NCI-H748 (cell line): ENCODE results near the gene TSPEAR.
A peak's percentile ranks its signal among the peaks of the same experiment; 100 is the strongest.

Experiments used
- DNase-seq: peaks from one replicate; lab custom pipeline; 2025; ENCODE audit not compliant: unreplicated experiment; lab: John Stamatoyannopoulos, UW

Gene TSPEAR

DNA sequence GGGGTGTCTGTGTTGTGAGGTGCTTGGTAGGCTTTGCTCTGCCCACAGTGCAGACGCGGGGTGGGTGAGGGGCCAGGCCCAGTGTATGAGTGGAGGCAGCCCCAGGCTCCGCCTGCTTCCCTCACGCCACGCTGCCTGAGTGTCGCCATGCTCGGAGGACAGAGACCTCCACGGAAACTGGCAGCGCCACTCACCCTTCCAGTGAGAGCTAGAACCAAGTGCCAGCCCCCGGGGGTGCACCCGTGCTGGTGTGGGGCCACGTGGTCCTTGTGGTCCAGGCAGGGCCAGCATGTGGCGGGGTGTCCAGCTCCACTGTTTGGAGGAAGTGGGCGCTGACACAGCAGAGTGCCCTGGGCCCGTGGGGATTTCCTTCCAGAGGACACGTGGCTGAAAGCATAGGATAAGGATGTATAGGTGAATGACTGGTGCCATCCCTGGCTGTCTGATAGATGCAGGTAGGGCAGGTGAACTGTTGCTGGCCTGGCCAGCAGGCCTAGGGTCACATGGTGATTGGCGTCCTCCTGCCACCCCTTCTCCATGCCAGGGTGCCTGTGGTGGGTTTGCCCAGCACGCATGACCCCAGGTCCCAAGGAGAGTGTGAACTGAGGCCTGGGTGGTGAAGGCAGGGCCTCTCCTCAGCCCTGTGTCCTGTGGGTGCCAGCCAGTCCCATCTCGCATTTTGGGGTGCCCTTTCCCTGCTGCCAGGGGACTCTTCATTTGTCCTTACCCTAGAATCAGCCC lies 252.2 kb downstream of the TSPEAR start:
- DNase-seq, result no peak

DNA sequence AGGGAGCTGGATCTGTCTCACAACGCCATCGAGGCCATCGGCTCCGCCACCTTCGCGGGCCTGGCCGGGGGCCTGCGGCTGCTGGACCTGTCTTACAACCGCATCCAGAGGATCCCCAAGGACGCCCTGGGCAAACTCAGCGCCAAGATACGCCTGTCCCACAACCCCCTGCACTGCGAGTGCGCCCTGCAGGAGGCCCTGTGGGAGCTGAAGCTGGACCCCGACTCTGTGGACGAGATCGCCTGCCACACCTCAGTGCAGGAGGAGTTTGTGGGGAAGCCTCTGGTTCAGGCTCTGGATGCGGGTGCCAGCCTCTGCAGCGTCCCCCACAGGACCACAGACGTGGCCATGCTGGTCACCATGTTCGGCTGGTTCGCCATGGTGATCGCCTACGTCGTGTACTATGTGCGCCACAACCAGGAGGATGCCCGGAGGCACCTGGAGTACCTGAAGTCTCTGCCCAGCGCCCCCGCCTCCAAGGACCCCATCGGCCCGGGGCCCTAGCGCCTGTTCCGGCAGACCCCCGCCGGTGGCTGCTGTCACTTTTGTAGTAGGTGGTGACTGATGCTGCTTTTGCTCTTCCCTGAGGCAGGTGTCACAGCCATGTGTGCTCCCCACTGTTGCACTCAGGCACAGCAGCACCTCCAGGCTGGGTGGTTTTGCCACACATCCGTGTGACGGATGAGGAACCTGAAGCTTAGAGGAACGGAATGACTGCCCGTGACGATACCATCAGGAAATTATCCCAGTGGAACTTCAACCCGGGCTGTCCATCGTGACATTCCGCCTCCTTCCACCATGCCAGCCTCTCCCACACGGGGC lies 254.2 kb downstream of the TSPEAR start:
- no peak for DNase-seq

DNA sequence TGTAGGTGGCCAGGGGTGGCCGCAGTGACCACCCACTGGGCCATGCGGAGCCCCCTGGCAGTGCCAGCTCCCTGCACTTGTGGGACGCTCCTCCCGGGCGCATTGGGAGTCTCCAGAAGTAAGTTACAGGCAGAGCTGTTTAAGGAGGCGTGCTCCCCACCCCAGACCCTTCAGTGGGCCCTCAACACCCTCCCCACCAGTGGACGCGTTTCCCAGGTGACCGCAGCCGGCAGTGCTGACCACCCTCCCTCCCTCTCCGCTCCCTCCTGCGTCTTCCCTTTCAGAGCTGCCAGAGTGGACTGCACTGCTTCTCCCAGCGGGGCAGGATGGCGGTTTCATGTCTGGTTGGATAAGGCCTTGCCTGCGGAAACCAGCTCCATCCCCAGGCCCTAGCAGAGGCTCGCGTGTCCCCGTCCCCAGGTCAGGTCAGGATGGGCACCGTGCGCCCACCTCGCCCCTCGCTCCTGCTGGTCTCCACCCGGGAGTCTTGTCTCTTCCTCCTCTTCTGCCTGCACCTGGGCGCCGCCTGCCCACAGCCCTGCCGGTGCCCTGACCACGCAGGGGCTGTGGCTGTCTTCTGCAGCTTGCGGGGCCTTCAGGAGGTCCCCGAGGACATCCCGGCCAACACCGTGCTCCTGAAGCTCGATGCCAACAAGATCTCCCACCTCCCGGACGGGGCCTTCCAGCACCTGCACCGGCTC lies 255.0 kb downstream of the TSPEAR start:
- no peak for DNase-seq

DNA sequence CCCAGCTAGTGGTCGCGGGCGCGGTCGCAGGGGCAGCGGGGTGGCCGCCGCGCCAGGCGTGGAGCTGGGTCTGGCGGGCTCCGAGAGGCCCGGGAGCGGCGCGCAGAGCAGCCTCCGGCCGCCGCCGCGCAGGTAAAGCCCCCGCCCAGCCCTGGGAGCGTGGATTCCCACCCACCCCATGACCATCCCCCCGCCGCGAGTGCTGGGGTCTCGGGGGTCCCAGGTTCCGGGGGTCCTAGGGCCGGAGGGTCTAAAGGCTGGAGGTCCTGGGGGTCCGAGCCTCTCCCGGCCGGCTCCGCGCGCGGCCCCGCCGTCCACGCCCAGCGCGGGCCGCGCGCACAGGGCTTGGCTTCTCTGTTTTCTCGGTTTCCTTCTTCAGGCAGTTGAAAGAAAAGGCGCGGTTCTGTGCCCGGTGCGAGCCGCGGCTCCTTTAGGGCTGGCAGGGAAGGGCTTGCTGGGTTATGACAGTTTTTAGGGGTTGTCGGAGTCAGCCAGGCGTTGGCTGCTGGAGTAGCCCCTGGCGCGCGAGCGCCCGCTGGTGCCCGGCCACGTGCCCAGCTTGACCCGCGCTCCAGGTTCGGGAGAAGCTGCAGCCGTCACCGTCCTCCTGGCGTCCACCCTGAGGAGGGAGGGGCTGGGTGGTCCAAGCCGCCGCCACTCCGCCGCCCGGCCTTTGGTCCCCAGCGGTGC lies 255.7 kb downstream of the TSPEAR start:
- peak; percentile 65 for DNase-seq

DNA sequence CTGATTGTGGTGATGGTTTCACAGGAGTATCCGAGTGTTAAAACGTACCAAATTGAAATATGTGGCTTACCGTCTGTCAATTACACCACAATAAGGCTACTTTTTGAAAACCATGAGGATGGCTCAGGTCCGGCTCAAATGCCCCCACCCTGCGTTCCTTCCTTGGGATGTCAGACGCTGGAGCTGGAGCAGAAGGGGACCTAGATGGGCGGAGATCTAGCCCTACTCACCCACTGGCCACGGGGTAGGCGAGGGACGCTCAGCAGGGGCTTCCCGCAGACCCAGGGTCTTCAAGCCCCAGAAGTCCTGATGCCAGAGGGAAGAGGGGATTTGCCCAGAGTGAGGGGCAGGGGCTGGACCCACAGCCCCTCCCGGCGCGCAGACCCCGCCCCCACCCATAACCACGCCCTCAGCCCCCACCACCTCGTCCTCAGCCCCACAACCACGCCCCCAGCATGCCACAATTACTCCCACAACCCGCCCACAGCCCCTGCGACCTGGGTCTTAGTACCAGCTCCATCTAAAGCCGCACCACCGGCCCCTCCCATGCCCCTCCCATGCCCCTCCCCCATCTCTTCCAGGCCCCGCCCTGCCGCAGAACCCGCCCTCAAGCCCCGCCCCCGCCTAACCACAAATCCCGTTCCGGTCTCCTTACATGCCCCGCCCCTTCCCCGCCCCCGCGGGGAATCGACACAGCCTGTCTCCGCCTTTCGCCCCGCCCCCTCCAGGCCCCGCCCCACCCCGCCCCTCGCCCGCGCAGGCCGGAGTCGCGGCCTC lies 256.4 kb downstream of the TSPEAR start, which contains the start of gene LRRC3:
Gene LRRC3 (plus strand): TSS at position 764 of the 777 bp plus-strand sequence. CDS start 1,135 bp downstream, outside the sequence.
- DNase-seq, result peak; percentile 97

DNA sequence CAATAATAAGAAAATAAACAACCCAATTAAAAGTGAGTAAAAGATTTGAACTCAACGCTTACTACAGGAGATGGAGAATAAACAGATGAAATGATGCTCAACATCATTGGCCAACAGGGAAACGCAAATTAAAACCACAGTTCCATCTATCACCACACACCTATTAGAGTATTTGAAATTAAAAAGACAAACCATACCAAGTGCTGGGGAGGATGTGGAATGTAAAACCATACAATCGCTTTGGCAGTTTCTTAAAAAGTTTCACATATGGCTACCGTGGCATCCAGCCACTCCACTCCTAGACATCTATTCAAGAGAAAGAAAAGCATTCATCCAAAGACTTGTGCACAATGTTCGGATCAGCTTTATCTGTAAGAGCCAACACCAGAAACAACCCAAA lies 257.3 kb downstream of the TSPEAR start:
- DNase-seq, result no peak

DNA sequence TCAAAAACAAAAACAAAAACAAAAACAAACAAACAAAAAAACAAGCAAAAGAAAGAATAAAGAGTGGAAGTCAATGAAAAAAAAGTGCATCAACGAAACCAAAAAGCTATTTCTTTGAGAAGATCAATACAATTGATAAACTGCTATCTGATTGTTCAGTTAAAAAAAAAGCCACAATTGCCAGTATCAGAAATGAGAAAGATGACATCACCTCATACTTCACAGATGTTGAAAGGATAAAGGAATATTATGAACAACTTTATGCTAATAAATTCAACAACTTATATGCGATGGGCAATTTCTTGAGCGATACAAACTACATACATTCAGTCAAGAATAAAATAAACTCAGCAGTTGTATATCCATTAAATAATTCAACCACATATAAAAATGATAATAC lies 258.3 kb downstream of the TSPEAR start:
- no peak for DNase-seq

DNA sequence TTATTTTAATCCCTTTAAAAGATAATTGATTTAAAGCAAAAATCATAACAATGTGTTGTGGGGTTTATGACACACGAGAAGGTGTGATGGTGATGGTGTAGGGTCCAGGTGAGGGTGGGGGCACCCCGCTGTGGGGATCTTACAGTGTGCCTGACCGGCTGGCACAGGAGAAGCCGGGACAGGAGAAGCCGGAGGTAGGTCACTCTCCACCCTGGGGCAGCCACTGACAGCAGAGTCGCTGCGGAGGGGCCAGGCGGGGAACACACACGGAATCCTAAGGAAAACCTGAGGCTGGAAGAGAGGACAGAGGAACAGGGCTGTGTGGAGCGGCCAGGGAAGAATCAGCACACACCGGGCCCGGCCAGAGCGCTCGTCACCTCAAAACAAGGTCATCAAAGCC lies 260.4 kb downstream of the TSPEAR start:
- no peak for DNase-seq

DNA sequence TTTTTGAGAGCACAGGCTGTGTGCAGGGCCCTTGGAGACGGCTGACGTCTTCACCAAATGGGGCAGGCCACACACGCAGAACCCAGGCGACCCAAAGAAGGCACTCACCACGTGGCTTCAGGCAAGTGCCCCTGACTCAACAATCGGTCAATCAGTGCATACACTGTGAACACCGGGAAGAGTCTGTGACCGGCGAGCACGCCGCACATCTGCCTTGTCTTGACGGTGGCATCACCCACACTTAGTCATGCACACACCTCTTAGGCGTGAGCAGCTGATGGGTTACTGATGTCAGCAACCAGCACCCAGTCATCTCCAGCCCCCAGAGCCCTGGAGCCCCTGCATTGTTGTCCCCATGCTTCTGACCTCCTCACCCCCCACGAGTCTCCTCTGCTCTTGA lies 261.0 kb downstream of the TSPEAR start:
- no peak for DNase-seq

DNA sequence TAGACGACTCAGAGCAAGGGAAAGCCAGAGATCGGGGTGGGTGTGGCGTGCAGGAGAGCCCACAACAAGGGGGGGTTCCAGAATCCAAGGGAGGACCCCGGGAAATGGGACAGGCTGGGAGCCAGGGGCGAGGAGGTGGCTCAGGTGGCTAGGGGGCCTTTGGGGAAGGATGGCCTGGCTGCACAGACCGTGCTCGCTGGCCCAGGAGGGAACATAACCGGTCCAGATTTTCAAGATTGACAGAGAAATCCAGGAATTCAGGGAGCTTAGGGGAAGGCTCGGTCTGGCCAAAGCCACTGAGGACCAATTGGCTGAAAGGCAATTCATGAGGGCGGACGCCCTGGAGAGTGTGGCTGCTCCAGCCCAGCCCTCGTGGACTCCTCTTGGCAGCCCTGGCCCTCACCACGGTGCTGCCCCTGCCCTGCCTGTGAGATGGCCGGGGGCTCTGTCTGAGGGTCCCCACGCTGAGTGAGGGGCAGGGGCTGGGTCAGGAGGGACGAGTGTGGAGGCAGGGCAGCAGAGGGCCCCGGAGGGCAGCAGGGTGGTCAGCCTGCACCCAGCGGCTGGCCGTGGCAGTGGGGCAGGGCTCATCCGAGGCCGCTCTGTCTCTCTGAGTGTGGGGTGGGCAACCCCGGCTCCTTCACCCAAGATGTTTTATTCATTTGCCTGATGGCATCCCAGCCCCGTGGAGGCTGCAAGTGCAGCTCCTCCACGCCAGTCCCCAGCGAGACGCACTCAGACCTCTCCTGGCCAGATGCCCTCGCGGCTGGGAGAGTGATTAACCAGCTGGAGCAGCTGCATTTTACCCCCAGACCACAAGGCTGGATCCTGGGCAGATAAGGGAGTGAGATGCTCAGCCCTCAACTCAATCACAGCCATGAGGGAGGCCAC lies 261.7 kb downstream of the TSPEAR start:
- DNase-seq, result peak; percentile 7

DNA sequence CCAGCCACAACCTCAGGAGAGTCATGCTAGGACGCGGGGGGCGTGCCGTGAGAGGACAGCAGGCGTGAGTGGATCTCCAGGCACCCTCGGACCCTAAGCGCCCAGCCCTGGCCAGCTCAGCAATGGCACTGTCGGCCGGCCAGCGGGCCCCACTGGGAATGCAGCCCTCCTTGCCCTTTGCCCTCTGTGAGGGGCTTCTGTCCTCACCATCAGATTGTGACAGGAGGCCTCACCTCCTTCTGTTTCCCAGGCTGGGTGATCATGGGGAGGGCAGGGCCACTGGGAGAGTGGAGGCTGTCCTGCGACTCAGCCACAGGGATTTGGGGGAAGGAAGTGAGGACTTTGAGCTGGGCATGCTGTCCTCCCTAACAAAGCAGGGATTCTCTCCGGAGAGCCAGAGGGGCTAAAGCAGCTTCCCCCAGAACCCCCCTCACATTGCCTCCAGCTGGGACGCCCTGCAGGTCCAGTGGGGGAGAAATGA lies 262.7 kb downstream of the TSPEAR start:
- no peak for DNase-seq
